HG02759 (cell line): ENCODE data around the gene NANS.
"Not testable (repeated sequence)": the region's sequence is repeated elsewhere in the genome, so short reads cannot be mapped to it uniquely, and the experiment has no call there.

ENCODE experiments used
- ATAC-seq: cut with Tn5 transposase; IDR thresholded peaks from one replicate; pipeline ENCODE4 v1.9.1; 2021; ENCODE audit warnings: mild to moderate bottlenecking, moderate library complexity; ENCODE audit not compliant: unreplicated experiment

NANS gene

GRCh38 chr9:98099346-98099745 is 42.8 kb downstream of the NANS start:
- no peak for ATAC-seq

DNA sequence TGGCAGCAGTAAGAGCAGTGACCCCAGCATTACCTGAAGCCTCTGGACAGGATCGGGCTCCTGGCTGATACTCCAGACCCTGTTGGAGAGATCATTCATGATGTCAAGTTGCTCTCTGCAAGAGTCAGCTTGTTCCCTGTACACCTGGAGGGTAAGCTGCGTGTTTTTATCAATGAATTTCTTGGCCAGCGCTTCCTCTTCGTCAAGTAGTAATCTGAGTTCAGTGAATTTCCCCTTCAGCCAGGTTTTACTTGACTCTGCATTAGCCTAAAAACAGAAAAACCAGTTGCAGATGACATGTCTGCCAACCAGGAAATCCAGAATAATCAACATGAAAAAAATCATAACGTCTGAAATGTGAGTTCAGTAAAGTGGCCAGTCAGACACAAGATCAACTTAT is 43.4 kb downstream of the NANS start:
- ATAC-seq = no peak

- no peak for ATAC-seq
These were observed 43.9 kb downstream of the NANS start for GRCh38 chr9:98100456-98100855.

GRCh38 chr9:98101416-98101815 is 44.9 kb downstream of the NANS start:
- no peak for ATAC-seq

- peak; percentile 94 for ATAC-seq
These were observed 45.3 kb downstream of the NANS start for GRCh38 chr9:98101868-98102273.

DNA sequence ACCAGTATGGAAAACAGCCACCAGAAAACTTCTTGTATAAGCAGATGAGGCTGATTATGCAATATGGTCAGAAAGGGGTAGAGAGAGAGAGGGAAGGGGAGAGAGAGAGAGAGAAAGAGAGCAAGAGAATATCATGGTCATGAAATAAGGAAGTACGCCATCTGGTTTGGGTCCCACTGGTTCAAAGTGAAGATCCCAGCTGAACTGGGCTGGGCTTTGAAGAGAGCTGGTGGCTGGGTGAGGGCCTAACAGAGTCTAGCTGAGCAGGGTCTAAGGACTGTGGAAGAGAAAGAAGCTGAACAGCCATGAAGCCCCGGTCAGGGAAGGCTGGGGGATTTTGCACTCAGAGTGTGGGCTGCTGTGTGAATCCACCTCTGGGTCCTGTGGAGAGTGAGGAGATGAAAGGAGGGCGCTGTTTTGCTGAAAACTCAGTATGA is 47.9 kb downstream of the NANS start:
- no peak for ATAC-seq

DNA sequence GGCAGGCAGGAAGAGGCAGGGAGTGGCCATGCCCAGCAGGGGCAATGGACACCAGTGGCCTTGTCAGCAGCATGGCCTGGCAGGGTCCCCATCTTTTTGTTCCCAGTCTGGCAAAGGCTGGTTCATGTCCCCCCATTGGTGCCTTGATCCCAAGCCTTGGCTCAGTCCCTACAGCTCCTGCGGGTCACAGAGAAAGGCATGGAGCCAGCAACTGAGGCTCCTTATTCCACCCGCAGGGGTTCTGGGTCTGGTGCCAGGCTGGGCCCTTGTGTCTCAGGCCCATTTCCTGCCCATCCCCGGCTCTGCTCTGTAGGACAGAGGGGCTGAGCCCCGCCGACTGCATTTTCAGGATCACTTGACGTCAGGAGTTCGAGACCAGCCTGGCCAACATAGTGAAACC is 48.5 kb downstream of the NANS start:
- ATAC-seq = no peak

- ATAC-seq = peak; percentile 30
These were observed 51.4 kb downstream of the NANS start for GRCh38 chr9:98107926-98108325.

DNA sequence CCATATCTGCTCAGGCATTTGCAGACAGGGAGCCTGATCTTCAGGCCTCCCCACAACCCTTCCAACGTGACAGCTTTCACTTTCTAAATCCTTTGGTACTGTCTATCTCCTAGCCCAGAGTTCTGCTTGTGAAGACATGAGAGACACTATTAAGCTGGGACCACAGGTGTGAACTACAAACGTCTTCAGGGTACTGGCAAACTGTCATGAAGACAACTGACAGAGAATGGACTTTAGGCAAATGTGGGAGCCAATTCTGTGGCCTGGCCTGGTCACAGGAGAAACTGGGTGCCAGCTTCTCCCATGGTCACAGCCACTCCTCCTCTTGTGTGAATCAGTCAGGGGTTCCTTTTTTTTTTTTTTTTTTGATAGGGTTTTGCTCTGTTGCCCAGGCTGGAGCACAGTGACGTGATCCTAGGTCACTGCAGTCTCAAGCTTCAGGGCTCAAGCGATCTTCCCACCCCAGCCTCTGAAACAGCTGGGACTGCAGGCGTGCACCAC is 52.0 kb downstream of the NANS start:
- peak; percentile 77 for ATAC-seq

DNA sequence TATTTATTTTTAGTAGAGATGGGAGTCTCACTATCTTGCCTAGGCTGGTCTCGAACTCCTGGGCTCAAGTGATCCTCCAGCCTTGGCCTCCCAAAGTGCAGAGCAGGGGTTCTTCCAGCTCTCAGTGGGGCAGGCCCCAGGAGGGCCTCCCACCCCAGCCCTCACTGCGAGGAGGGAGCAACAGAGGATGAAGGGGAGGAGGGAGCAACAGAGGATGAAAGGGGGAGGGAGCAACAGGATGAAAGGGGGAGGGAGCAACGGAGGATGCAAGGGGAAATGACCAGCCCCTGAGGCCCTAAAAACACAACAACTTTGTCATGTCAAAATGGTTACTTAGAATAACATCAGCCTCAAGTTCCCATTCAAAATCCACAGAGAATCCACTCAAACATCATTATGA is 52.5 kb downstream of the NANS start:
- ATAC-seq = no peak

DNA sequence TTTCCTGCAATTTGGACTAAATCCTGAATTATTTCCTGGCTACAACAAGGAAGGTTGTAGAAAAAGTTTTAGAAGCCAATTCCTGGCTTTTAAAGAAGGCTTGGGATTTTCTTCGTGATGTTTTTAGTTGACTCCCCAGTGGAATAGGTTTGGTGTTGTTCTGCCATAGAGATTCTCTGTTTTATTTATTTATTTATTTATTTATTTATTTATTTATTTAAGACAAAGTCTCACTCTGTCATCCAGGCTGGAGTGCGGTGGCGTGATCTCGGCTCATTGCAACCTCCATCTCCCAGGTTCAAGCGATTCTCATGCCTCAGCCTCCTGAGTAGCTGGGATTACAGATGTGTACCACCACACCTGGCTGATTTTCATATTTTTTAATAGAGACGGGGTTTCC is 60.6 kb downstream of the NANS start:
- not testable (repeated sequence) for ATAC-seq

GRCh38 chr9:98117984-98118639 is 61.6 kb downstream of the NANS start:
- peak; percentile 40 for ATAC-seq

GRCh38 chr9:98118640-98119601 is 62.4 kb downstream of the NANS start, which contains the start of gene TRIM14:
Gene TRIM14 (minus strand): TSS chr9:98119222. CDS start chr9:98119188, 34 bp downstream.
- peak; percentile 72 for ATAC-seq

DNA sequence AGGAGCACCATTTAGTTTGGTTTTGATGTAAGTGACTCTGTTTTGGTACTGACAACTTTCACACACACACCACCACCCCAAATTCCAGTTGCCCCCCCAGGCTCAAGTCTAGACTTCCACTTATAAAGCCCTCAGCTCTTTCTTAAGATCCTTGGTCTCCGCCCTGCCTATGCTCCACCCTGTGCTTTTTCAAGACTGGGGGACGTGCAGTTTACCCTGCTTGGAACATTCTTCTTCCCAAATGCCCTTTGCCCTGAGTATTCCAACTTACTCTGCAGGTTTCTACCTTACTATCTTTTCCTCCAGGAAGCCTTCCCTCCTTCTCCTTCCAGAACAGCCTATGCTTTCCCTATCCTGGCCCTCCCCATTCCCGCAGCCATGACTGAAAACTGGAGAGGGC is 63.9 kb downstream of the NANS start:
- no peak for ATAC-seq

DNA sequence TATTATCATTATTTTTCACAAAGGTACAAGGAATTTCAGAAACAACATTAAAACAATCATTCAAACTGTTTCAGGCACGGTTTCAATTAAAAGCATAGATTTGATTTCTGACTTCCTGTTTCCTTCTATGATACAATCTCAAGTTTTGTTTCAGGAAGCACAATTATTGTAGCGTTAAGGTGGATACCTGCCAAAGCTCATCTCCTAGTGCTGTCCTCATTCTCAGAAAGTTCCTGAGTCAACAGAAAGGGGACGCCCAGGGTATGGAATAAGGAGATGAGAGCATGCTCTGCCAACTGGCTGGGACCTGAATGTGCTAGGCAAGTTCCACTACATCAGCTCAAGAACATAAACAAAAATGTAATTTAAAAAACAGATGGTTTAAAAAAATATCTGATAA is 64.5 kb downstream of the NANS start:
- no peak for ATAC-seq

DNA sequence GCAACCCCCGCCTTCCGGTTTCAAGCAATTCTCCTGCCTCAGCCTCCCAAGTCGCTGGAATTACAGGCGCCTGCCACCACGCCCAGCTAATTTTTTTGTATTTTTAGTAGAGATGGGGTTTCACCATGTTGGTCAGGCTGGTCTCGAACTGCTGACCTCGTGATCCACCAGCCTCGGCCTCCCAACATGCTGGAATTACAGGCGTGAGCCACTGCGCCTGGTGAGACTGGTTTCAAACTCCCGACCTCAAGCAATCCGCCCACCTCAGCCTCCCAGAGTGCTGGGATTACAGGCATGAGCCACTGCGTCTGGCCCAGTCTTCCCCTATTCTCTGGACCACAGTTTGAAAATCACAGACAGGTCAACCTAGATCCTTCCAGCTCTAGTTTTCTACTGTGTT is 67.6 kb downstream of the NANS start:
- not testable (repeated sequence) for ATAC-seq

- no peak for ATAC-seq
These were observed 68.3 kb downstream of the NANS start for GRCh38 chr9:98124637-98125426.

DNA sequence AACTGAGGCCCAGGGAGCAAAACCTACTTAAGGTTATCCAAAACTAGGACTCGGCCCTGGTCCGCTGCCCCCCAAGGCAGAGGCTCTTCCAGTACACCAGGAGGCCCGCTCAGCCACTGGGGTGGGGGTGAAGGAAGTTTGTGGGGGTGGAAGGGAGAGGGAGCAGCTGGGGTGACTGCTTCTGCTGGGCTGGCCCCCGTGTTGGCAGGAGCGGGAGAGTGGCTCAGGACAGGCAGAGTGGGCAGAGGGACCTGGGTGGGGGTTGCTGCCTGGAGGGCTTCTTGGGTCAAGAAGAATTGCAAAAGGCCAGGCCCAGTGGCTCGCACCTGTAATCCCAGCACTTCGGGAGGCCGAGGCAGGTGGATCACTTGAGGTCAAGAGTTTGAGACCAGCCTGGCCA is 70.7 kb downstream of the NANS start:
- no peak for ATAC-seq

DNA sequence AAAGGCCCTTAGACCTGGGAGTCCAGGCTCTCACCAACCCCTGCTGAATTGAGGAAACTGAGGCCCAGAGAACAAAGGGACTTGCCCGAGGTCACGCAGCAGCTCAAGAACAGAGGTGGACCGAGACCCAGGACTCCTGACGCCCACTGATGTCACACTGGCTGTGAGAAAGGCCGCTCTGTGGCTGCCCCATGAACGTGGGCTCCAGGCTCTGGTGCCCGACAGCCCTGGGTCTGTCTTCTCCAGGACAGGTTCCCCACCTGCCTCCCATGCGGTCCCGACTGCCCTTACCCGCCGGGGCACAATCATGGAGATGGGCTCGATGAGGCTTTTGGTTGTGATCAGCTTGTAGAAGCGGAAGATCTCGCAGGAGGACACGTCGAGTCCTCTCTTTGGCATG is 71.8 kb downstream of the NANS start:
- no peak for ATAC-seq

DNA sequence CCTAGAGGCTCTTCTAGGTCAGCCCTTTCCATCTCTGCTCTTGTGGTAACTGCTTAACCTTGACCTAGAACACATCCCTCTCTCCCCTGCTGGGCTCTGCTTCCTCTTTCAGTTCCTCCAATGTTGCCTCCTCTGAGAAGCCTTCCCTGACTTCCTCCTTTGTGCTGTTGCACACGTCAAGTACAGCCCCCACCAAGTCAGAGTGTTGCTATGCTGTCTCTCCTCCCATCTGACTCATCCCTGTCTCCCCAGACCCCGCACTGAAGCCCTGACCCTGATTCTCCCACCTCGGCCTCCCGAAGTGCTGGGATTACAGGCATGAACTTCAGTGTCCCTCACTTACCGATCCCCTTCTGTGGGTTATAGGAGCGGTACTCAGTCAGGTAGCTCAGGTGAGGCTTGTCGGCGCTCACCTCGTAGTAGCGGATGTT is 72.9 kb downstream of the NANS start:
- peak; percentile 79 for ATAC-seq

GRCh38 chr9:98130060-98130459 is 73.5 kb downstream of the NANS start:
- ATAC-seq = not testable (repeated sequence)
